Activated gamma-delta T cell treated with anti-CD3 and anti-CD28 coated beads, Interleukin-2, amount 50 U/mL, for 16 hours (primary cell): ENCODE results near the gene TGFBR3L.
"Not testable (repeated sequence)": the region's sequence is repeated elsewhere in the genome, so short reads cannot be mapped to it uniquely, and the experiment has no call there.

Source experiments
- DNase-seq: peaks from one replicate; pipeline ENCODE4 v3.0.0-alpha.2; 2020; ENCODE audit warnings: low read depth

Gene TGFBR3L

DNA sequence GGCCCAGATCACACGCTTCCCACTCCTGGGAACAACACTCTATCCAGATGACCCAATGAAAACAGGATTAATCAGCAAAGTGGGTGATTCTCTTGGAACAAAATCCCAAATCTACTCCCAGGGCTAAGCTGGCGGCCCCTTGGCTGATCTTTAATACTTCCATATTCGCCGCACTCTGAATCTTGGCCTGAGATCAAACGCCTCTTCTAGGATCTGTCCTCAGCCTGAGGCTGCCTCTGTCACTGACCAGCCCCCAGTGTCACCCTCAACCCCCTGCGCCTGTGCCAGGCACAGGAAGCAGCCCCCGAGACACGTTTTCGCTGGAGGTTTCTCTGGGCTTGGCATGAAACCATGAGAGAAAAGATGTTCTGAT is 13.7 kb downstream of the TGFBR3L start:
- DNase-seq: no peak

DNA sequence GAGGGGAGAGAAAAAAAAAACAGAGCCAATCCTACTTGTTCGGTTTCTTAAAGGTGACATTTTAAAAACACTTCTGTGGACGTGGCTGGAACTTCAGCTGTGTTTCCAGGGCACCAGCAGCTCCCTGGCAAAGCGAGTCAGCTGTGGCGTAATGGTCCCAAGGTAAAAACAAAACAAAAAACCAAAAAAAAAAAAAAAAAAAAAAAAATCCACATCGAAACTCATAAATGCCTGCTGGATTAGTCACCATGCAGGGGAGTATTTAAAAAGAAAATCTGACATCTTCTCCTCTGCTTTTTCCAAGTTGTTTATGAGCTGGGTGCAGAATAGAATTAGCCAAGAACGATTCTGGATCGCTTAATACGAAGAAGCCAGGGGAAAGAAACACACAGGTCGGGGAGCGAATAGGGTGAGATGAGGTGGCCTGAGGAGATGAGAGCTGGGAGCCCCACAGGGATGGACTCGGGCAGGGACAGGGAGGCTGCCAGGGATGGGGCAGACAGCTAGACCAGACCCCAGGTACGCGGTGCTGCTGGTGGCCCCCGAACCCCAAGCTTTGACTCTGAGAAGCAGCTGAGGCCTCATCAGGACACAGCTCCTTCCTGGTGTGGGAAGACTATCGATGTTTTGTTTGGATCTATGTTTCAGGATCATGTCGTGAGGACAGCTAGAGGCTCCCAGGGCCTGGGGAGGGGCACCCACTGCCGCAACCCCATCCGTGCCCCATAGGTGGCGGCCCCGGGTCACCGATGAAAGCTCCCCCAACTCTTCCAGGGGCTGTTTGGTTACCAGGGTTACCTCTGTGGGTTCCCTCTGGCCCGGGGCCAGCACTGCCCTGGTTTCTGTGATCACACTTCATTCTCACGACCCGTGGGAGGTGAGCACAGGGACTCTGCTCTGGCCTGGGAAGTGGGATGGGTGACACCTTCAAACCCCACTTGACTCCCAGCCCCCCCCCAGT is 14.4 kb downstream of the TGFBR3L start:
- peak; percentile 67 for DNase-seq

DNA sequence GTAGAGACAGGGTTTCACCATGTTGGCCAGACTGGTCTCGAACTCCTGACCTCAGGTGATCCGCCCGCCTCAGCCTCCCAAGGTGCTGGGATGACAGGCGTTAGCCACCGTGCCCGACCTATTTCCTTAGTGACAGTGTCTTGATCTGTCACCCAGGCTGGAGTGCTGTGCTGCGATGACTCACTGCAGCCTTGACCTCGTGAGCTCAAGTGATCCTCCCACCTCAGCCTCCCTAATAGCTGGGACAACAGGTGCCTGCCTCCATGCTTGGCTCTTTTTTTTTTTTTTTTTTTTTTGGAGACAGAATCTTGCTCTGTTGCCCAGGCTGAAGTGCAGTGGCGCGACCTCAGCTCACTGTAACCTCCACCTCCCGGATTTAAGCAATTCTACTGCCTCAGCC is 15.4 kb downstream of the TGFBR3L start:
- DNase-seq: not testable (repeated sequence)

DNA sequence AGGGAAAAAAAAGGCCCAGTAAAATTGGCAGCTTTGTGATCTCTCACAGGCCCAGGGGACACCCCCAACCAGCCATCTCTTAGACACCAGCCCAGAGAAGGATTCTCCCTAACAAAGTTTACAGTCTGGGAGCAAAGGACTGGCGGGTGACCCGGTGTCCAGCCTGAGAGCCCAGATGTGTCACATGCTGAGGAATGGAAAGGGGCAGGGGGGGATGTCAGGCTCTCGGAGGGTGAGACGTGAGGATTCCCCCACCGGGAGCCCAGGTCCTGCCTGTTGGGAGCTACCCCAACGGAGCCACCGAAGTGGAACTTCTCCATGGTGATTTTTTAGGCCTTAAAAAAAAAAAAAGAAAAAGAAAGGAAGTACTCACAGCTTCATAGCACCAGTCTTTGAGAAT is 16.1 kb downstream of the TGFBR3L start:
- no peak for DNase-seq

DNA sequence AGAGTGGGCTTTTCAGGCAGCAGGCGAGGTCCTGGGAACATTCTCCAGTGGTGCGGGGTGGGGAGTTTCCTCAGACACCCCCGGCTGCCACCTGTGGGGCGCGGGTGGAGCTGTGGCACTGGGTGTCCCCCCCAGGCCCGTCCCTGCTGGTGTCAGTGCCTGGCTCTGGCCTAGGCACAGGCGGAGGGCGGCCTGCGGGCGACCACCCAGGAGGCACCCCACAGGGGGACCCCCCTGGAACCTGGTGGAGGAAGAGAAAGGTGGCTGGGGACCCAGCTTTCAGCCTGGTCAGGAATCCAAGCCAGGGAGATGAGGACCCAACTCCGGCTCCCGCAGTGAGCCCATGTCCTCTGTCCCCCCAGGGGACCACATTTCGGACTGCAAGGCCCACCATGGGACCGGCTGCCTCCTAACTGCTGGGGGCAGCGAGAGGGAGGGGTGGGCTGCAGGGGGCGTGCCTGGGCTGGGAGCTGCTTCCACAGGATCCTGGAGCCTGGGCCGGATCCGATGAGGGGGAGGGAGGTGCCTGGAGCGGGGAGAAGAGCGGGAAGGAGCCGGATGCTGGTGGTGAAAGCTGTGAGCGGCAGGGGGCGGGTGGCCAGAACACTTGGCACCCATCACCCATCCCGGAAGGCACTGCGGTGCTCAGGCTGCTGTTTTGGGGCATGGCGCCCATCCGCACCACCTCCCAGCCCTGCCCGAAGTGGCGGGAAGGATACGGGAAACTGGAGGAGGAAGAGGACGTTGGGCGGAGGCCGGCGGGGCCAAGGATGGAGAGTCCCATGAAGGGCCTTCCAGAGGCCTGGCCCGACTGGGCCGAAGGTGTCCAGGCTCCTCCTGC is 16.8 kb downstream of the TGFBR3L start:
- DNase-seq: no peak

DNA sequence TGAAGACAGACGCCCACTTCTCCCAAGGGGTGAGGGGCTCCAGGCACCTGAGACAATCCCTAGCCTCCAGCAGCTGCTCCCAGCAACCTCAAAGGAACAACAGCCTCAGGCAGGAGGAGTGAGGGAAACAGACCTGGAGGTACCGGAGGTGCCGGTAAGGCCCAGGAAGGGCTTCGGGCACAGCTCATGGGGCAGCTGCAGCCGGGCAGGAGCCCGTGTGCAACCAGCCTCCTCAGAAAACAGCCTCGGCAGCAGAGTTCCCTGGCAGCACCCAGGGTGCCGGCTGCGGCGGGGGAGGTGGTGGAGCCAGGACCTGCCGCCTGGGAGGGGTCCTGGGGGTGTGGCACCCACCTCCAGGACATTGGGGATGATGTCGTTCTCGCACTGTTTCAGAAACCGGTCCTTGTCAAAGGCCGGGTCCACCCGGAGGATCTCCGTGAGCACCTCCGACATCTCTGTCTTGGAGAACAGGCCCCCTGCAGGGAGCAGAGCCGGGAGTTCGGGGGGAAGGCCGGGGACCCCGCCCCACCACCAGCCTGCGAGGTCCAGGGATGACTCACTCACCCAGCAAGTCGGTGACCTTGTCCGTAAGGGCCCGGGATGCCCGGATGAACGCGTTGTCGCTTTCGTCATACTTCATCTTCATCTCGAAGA is 17.8 kb downstream of the TGFBR3L start:
- no peak for DNase-seq

DNA sequence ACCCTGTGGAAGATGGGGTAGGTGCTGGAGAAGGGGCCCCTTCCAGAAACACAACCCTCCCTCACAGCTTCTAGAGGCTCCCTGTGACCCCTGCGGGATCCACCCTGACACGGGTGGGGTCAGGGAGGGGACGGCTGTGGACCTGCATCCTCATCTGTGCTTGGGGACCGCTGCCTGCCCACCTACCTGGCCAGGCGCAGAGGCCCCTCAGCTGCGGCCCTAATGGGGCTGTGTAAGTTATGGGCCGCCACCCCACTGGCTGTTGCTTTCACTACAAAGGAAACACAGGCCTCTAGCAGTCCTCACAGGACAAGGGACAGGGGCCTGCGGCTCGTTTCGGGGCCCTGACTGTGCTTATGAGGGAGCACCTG is 18.3 kb downstream of the TGFBR3L start:
- no peak for DNase-seq

DNA sequence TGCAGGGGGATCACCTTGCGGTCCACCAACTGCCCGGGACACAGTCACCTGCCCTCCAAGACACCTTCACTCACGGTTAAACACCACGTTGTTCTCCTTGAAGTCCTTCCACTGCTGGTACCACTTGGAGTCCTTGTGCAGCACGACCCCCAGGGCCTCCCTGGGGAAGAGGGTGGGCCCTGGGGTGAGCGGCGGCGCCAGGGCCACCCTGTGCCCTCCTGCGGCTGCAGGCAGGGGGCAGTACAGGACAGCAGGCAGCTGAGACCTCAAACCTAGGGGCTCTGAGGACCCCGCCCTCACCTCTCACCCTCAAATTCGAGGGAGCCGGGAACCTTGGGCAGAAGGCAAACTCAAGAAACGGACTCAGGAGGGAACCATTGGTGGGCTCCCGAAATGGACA is 18.8 kb downstream of the TGFBR3L start:
- no peak for DNase-seq

DNA sequence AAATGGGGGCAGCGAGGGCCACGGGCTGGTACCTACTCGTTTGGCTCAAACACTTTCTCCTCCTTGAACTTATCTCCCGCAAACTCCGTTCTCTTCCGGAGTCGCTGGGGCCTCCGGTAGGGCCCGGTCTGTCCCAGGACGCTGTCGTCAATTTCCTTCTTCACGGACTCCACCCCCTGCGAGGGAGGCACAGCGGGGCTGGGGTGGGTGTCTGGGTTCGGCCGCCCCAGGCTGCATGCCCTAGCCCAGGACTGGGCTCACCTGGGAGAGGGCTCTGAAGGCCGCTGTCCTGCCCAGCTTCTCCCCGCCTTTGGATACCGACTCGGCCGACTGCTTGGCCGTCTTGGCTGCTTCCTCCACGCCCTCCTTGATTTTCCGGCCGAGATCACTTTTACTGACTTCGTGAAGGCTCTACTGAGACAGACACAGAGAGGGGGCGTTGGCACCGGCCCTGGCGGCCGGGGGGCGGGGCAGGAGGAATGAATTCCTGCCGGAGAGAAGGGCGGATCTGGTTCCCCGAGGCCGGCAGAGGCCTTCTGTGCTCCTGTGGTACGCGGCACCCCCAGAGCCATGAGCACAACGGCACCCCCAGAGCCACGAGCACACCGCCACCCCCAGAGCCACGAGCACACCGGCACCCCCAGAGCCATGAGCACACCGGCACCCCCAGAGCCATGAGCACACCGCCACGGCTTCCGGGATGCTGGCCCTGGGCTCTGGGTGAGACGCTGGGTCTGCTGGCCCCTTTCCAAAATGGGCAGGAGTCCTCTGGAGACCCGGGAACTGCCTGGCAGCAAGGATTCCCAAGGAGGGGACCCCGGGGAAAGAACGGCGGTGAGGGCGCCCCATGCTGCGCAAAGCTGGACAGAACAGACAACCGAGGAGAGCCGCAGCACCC is 19.4 kb downstream of the TGFBR3L start:
- DNase-seq: no peak

DNA sequence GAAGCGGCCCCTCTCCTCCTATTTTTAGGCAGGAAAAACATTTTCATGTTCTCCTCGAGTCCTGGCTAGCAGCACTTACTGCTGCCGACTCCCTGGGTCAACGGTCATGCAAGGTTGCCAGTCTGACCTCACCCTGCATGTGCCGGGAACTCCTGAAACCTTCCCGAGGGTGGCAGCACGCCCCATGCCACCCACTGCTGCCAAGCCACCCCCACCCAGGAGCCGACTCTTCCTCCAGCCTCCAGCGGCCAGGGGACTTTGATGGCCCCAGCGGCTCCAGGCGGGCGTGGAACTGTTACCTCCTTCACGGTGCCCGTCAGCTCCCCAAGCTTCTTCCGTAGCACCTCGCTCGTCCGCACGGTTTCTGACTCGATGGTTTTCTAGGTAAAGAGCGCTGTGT is 20.1 kb downstream of the TGFBR3L start:
- DNase-seq: no peak

DNA sequence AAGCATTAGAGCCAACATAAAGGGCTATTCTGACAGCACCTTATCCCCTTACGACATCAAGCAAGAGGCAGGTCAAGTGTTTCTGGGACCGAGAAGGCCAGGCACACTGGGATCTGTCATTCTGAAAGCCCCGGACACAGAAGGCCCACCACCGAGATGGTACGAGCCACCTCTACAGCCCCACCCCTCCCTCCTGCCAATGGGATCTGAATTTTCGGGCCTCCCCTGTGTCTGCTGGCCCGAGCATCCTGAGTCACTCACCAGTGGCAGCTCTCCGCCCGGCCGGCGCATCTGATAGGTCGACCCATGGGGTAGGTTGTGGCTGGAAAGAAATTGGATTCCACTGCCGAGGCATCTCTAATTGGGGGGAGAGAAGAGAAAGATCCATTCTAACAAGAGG is 26.2 kb downstream of the TGFBR3L start:
- no peak for DNase-seq

DNA sequence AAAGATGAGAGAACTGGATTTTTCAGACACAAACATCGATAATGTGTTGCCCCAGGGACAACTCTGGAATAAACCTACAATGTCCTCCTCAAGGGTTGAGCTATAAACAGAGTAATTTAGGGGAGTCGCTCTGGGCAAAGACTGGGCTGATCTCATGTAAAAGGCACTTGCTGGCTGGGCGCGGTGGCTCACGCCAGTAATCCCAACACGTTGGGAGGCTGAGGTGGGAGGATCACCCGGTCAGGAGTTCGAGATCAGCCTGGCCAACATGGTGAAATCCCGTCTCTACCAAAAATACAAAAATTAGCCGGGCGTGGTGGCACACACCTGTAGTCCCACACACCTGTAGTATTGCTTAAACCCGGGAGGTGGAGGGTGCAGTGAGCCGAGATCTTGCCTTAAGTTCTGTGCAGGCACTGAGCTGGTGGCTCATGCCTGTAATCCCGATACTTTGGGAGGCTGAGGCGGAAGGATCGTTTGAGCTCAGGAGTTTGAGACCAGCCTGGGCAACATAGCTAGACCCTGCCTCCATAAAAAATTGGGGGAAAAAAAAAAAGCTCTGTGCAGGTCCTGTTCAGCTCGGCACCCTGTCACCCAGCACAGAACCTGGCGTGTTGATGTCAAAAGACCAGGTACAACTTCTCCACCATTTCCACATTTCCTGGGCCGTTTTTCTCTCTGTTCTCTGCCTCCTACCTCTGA is 27.4 kb downstream of the TGFBR3L start:
- DNase-seq: no peak

DNA sequence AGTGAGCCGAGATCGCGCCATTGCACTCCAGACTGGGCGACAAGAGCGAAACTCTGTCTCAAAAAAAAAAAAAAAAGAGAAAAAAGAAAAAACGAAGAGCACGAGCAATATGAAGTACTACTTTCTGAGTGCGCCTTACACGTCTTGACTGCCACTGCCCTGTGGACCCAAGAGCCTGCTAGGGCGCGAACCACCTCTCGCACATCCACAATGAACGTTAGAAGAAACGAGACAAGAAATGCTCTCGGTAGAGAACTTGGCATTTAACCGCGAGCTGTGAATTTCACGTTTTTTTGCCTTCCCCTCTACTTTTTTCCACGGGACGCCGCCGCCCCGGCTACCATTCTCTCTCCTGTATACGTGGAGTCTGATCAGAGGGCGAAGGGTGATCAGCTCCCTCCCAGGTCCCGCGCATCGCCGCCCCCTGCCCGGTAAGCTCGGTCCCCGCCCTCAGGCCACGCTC is 28.4 kb downstream of the TGFBR3L start:
- no peak for DNase-seq

DNA sequence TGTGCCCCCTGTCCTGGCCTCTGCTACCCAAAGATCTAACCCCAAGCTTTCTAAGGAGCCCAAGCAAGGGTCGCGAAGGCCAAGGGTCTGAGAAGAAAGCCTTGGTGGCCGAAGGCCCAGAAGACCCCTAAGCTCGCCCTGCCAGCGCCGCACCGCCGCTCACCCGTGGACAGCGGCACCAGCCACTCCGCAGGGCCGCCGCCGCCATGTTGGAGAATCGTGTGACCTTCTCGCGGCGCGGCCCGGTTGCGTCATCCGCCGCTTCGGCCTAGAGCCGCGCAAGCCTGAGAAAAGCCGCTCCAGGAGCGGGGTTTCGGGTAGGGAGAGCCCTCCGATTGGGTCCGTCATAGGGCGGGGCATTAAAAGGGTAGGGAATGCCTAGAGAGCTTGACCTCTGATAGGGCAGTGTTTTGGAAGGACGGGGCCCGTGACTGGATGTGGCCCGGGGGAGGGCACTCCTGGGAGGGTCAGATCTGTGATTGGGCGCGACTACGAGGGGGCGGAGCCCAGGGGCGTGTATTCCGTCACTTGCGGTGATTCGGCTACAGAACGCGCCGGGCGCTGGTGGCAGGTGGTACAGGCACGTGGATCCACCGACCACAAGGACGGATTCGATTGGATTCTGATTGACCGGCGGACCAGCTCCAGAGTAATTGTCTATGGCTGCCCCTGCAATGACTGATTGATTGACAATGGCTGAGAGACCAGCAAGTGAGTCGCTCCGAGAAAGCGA is 29.0 kb downstream of the TGFBR3L start, which contains the start of gene TIMM44:
Gene TIMM44 (minus strand): TSS at position 223 of the 733 bp plus-strand sequence. CDS start 15 bp downstream, at position 208.
- DNase-seq: peak; percentile 98

DNA sequence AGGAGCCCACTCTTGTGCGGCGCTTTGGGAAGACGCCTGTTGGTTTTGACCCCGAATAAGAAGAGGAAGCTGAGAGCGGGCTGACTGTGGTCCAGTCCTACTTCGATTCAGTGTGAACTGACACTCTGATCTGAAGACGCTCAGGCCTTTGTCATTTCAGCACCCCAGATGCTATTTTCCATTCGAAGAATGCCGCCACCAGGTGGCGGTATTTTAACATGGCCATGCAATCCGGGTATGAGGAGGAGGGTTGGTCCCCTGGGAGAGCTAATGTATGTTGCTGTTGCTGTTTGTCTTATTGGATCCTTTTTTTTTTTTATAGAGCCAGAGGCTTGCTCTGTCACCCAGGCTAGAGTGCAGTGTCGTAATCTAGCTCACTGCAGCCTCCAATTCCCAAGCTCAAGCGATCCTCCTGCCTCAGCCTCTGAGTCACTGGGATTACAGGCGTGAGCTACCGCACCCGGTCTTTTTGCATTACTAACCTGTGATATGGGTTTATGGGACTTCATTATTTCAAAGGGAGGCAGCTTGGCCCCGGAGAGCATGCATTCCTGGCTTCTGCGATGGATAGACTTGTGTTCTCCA is 29.6 kb downstream of the TGFBR3L start:
- DNase-seq: peak; percentile 80

DNA sequence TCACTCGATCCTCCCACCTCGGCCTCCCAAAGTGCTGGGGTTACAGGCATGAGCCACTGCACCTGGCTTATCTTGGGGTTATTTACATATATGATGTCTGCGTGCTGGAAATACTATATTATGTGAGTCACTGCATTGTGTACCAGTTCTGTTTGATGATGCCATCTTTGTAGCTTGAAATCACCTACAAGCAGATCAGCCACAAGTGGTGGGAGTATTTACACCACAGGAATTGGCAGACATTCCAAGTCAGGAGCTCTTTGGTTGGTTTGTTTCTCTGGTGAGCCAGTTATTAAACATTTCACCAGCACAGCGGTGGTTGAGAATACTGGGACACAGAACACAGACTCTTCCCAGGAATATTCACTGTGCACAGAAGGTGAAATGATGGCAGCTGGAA is 33.3 kb downstream of the TGFBR3L start:
- DNase-seq: no peak

DNA sequence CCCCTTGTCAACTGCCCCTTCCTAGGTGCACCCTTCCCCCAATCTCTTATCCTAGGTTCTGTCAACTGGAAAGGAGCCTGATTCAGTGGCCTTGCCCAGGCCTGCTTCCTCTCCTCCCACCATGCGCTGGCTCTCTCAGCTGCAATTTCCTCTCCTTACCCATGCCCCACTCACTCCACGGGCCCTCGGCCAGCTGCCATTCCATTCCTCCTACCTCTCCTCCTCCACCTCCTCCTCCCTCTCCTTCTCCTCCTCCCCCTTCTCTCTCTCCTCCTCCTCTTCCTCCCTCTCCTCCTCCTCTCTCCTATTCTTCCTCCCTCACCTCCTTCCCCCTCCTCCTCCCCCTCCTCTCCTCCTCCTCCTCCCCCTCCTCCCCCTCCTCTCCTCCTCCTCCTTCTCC is 38.4 kb downstream of the TGFBR3L start:
- no peak for DNase-seq

DNA sequence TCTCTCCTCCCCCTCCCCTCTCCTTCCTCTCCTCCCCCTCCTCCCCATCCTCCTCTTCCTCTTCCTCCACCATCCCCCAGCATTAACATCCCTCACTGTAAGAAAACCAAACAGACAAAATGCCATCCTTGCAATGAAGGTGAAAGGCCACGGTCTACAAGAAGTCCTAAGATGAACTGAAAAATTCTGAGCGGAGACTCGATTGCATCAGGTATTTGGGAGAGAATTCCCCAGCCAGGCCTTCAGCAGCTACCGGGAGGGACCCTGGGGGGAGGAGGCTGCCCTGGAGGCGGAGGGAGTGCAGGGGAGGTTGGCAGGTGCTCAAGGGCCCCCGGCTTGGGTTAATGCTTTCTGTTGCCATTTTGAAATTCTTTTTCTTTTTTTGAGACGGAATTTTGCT is 38.9 kb downstream of the TGFBR3L start:
- no peak for DNase-seq

DNA sequence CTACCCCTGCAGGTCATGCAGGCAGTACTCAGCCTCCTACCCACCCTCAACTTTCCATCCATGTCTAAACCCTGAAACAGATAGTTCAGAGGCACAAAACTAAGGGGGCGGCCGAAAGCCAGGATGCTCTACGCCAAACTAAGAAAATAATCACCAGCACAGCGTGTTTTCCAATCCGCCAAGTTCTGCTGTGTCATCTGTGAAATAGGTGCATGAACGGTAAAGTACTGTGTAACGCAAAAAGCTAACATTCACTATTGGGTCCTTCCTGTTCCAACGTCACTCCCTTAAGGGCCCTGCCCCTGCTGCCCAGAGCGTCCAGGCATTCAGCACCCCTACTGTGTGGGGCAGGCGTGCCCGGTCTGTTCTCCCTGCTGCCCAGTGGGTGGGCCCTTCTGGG is 41.1 kb downstream of the TGFBR3L start:
- no peak for DNase-seq

DNA sequence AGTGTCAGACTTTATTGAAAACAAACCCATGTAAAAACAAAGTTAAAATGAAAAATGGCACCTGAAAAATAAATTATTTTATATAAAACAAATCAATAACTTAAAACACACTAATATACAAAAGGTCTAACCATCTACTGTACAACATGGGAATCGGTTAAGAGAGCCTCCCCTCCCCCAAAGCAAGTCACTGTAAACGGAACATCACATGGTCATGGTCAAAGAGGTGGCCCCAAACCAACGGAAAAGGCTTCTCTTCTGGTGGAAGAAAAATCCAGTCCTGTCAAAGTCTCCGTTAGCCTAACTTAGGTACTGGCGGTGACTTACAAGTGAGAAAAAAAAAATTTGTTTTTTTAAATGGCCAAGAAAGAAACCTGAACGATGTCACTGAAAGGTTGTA is 44.6 kb downstream of the TGFBR3L start:
- DNase-seq: no peak
